DMS 273 (cell line): ENCODE results near the gene FOXD2.

Source experiments
- DNase-seq: peaks from one replicate; lab custom pipeline; 2025; ENCODE audit not compliant: unreplicated experiment; lab: John Stamatoyannopoulos, UW

Gene FOXD2

DNA sequence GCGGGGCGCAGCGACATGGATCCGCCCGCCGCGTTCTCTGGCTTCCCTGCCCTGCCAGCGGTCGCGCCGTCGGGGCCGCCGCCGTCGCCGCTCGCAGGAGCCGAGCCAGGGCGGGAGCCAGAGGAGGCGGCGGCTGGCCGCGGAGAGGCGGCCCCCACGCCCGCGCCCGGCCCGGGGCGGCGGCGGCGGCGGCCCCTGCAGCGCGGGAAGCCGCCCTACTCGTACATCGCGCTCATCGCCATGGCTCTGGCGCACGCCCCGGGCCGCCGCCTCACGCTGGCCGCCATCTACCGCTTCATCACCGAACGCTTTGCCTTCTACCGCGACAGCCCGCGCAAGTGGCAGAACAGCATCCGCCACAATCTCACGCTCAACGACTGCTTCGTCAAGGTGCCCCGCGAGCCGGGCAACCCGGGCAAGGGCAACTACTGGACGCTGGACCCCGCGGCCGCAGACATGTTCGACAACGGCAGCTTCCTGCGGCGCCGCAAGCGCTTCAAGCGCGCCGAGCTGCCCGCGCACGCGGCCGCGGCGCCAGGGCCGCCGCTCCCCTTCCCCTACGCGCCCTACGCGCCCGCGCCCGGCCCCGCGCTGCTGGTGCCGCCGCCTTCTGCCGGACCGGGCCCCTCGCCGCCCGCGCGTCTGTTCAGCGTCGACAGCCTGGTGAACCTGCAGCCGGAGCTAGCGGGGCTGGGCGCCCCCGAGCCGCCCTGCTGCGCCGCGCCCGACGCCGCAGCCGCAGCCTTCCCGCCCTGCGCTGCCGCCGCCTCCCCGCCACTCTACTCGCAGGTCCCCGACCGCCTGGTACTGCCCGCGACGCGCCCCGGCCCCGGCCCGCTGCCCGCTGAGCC, 21.3 kb upstream of the FOXD2 start:
- peak; percentile 62 for DNase-seq

DNA sequence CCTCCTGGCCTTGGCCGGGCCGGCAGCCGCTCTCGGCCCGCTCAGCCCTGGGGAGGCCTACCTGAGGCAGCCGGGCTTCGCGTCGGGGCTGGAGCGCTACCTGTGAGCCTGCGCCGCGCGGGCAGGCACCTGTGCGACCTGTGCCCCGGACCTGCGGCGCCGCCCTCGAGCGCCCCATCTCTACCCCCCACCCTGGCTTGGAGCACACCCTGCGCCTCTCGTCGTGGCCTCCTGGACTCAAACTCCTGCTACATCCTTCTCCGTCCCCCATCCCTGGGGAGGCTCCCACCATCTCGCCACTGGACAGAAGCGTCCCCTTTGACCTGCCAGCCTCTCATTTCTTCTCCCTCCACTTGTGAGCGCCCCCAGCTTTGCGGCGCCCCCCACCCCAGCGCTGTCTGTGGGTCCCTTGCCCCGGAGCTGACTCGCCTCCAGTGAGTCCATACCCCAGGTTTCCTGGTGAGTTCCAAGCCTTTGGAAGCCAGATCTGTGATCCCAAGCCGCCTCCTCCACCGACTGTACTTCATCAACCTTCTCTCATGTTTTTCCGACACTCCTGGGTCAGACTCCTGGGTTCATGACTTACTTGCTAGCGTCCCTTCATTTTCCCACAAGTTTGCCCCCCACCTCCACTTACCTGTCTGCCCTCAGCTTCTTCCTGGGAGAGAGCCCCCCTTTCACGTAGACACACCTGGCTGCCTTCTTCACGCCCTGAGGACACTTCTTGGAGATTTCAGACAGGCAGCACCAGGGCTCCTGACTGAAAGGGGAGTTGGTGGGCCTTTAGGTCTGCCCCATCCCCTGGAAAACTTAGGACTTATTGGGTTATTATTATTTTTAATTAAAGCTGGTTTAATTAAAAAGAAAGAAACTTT, 20.4 kb upstream of the FOXD2 start:
- no peak for DNase-seq

DNA sequence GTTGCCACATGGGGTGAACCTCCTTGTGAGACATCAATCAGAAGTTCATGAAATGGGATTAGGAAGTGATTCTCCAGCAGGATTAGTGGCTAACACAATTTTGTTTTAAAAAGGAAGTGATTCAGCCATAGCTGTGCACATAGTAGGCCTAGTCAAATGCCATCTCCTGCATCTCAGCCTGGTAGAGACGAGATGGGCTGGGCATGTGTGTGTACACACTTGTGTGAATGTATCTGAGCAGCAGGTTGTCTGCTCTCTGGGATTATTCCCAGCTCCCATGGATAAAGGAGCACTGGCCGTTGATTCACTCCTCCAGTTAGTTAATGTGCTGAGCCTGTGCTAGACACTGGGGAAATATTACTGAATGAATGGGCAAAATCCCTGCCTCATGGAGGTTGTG, 19.7 kb upstream of the FOXD2 start:
- no peak for DNase-seq

DNA sequence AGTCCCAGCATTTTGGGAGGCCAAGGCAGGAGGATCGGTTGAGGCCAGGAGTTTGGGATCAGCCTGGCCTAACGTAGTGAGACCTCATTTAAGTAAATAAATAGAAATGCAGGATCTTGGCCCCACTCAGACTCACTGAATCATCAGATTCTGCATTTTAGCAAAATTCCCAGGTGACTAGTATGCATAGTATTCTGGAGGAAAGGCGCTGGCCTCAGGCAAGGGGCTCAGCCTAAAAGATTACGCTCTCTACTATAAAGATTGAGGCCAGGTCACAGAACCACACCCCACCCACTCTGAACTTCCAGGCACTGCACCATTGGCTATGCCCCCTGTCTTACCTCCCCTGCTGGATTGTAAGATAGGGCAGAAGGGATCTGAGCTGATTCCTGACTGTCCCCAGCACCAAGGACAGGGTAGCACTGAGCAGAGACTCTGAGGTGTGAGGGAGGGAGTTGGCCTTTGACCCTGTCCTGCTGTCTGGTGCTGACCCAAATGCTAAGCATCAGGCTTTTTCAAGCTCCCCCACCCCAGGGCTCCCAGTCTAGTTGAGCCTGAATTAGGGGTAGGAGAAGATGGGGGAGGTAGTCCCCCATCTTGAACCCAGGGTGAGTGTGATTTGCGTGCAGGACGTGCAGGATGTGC, 19.0 kb upstream of the FOXD2 start:
- no peak for DNase-seq

DNA sequence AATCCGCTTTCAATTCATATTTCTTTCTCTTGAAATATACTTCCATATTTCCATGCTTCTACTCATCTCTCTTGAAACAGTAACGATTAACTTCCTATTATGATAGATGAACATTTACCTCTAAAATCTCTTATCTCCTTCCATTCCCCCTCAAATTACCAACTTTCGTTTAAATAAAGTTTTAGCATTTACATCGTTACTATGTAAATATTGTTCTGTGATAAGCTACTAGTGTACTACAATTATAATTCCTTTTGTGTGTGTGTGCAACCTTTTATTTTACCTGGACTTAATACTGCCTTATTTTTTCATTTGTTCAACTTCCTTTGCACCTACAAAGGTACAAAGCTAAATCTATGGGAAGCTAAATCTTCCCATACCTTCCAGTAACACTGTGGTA, 17.3 kb upstream of the FOXD2 start:
- DNase-seq: no peak

DNA sequence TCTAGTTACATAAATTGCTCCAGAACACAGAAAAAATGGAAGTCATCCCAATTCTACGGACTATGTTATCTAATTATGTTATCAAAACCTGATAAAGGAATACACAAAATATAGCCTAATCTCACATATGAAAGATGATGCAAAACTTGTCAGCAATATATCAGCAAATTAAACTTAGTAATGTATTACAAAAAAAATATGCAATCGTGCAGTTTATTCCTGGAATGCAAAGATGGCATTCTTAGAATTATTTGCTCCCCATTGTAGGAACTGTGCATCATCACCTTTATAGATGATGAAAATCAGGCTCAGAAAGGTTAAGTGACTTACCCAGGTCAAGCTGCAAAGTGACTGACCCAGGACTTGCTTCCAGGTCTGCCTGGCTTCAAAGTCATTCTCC, 14.0 kb upstream of the FOXD2 start:
- no peak for DNase-seq

DNA sequence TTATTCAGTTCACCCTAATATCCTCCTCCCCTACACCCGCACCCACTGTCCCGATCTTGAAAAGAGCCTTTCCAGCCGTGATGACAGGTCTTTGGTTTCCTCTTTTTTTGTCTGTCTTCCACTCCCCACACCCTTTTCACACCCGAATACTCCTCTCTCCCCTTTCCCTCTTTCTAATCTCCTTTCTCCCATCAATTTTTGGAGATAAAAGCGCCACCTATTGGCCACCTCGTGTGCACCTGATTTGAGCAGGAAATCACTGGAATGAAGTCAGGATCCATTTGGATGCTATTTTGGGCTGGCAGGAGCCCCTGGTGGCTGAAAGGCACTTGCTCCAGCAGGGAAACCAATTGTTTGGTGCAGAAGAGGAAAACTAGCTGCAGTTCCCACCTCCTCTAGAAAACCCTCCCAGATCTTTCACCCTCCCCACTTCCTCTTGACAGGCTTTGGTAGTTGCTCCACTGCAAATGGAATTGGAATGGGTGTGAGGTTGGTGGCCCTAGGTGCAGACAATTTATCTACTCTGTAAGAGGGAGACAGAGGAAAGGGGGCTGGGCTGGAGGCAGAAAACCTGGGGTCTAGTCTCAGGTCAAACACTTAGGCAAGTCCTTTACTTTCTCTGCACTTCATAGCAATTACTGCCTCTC, 13.4 kb upstream of the FOXD2 start:
- DNase-seq: peak; percentile 91

DNA sequence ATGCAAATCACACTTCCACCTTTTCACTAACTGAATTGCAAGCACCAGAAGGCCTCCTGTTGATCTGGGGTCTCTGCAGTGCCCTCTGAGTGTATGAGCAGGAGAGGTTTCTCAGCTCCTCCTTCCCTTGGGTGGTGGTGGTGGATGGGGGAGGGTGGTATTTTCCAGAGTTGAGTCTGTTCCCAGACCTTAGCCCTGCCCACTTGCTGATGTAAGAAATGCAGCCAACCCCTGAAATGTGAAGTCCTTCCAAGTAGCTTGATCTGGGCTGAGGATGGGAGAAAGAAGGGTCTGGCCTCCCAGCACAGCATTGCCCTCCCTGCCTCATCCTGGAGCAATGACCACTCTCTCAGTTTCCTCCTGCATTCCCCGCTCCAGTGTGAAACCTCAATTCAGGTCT, 6.3 kb upstream of the FOXD2 start:
- DNase-seq: no peak

DNA sequence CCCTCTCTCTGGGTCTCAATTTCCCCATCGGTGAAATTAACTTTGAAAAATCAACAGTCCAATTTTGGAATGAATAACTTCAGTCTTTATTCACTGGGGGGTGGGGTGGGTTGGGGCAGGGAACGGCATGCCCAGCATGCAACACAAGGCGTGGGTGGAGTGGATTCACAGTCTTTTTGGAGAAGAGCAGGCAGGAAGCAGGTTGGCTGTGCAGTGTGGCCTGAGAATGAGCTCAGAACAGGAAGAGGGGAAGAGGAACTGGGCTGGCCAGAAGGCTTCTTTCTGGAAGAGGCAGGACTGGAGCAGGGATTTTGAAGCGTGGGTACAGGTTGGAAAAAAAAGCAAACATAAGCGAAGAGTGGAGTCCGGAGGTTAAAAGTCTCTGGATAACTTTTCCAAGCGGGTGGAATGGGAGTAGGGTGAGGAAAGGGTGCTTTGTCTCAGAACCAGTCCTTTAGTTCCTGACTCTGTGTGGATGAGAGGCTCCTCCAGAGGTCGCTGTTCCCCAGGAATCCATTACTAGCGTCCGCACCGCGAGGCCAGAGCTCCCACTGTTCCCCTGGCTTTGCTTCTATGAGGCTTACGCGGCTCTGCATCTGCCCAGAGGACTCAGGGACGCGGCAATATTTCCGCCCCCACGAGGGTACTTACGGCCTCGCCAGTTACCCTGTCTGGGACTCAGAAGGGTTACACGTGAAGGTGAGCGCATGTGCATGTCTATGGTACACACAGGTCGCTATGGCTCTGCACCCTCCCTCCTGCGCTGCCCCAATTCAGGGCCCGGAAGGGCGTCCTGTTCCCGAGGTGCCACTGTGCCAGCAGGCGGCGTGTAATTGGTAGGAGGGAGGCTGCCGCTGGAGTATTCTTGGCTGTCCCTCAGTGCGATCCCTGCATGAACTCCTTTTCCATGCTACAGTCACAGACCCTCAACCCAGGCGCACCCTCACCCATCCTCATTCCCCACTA, 5.5 kb upstream of the FOXD2 start:
- DNase-seq: peak; percentile 76

DNA sequence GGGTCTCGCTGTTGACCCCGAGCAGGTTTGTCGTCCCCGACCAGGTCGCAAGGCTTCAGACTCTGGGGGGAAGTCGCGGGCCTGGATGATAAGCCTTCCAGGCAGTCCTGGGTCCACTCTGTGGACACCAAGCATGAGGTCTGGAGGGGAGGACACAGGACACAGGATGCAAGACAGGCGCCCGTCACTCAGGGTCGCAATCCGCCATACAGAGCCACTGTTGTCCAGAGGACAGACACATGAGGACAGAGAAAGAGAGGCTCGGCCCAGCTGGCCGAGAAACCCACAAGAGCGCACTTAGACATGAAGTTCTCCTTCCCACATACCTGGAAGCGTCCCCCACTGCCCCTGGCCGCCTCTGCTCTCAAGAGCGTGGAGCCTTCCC, 4.8 kb upstream of the FOXD2 start:
- no peak for DNase-seq

DNA sequence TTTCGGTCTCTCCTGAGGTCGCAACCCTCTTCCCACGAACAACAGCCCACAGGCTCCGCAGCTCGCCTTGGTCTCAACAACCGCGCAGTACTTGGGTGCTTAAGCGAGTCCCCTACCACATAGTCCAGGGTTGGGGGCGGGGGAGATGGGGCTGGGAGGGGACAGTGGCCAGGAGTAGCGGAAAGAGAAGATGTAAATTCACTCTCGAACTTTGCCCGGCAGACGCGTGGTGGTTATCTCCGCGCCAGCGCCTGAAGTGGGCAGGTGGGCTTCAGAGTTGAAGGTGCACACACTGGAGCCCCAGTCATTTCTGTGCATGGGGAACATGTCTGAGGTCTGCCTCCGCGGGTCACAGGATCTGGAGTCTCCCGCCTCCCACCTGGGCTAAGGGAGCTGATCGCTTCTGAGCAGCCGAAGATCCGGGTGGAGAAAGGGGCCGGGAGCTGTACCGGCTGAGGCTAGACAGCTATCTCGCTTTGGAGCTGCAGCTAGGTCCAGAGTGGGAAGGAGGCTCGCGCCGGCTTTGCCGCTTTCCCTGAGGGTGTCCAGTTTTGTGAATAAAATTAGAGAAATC, 4.3 kb upstream of the FOXD2 start:
- no peak for DNase-seq

DNA sequence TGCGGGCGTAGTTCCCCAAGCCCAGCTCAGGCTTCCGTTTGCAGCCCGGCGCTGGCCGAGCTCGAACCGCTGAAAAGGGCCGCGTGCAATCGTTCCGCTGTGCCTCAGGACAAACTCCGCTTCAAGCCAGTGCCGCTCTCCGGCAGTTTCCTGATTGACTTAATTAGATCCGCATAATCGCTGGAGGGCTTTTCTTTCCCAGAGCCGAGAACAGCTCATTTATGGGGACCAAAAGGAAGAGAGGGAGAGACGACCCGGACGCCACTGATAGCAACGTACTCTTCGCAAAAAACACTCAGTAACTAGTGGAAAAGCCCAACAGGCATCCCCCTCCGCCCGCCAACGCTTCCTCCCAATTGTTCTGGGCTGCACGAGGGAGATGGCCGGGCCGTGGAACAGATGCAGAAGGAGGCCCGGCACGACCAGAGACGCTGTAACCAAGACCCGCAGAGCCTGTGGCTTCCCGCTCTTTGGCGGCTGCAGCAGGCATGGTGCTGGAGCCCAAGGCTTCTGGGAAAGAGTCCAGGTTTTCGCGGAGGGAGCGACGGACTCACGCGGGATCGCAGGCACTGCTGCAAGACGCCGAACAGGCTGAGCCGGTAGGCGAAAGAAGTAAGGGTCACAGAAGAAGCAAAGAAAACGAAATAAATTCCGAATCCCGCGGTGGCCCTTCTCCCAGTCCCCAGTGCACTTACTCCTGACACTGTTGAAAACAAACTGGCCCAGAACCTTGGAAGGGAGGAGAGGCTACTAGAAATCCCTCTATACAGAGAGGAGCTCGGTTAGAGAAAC, 3.6 kb upstream of the FOXD2 start:
- DNase-seq: no peak

DNA sequence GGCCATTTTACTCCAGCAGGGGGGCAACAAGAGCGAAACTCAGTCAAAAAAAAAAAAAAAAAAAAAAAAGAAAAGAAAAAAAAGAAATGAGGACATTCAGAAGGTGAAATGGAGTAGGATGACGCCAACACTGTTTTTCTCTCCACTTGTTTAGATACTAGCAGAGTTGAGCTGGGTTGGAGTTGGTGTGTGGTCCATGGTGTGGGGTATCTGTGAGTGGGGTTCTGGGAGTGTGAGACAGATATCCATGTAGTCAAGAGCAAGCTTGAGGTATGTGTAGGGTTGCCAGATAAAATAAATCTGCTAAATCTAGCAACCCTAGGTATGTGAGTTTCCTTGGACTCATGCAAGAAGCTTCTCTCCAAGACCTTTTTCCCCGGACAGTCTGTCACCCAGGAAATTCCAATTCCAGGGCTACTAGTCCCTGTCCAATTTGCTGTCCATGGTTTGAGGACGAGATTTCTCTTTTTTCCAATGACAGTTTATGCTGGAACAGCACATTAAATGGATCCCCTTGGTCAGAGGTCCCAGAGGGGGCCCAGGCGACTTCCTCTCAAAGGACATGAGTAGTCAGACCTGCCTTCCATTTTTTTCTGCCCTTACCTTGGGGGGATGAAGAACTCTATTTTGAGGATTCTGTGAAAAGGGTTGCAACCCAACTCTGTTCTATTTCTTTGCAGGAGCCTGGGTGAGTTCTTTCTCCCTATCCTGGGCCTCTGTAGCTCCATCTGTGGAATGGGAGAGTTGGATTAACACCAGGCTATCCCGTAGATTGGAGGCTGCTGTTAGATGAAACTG, 2.1 kb upstream of the FOXD2 start:
- no peak for DNase-seq

DNA sequence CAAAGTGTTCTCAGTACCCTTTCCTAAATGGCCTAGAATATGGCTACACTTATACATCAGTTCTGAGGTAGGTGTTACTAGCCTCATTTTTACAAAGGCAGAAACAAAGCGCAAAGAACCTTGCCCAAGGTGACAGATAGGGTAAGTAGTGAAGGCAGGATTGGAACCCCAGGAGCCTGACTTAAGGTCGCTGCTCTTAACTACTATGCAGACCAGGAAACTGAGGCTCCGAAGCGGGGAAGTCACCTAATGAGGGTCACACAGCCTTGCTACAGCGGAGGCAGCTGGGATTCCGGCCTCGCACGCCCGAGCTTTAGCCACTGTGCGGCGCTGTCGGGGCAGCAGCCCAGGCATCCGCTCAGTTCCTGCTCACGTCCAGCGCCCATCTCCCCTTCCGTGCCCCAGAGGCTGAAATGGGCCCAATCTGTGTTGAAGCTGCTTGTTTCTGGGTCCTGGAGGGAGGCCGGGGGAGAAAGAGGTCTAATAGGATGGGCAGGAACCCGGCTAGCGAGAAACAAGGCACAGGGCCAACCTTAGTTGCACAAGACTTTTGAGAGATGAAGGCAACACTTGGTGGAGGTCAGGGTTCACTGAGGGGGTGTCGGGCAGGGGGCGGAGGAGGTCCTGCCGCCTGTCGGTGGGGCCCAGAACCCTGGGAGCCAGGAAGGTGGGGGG, 1.4 kb upstream of the FOXD2 start:
- DNase-seq: peak; percentile 88

DNA sequence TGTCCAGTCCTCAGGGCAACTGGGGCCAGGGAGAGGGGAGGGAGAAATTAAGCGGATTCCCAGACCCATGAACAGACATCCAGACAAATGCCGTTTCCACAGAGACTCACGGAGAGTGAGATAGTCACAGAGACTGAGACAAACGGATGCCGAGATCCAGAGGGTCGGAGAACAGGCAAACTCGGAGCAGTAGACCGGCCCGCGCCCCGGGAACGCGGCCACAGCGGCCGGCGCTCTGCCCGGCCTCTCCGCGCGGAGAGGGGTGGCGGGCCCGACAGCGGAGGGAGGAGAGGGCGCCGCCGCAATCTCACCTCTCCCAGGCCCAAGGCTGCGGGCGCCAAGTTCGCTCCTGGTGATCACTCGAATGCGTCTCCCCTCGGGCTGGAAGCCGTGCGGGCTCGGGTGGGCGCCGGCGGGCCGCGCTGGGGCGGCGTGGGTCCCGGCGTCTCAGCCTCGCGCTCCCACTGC, 831 bp upstream of the FOXD2 start:
- DNase-seq: peak; percentile 79

DNA sequence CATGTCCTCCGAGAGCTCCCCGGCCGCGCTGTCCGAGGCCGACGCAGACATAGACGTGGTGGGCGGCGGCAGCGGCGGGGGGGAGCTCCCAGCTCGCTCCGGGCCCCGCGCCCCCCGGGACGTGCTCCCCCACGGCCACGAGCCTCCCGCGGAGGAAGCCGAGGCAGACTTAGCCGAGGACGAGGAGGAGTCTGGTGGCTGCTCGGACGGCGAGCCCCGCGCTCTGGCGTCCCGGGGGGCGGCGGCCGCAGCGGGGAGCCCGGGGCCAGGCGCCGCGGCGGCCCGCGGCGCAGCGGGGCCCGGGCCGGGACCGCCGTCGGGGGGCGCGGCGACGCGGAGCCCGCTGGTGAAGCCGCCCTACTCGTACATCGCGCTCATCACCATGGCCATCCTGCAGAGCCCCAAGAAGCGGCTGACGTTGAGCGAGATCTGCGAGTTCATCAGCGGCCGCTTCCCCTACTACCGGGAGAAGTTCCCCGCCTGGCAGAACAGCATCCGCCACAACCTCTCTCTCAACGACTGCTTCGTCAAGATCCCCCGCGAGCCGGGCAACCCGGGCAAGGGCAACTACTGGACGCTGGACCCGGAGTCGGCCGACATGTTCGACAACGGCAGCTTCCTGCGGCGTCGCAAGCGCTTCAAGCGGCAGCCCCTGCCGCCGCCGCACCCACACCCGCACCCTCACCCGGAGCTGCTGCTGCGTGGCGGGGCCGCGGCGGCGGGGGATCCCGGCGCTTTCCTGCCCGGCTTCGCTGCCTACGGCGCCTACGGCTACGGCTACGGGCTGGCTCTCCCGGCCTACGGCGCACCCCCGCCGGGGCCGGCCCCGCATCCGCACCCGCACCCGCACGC, 547 bp downstream of the FOXD2 start:
- peak; percentile 43 for DNase-seq
